ENCODE results near the gene CDYL.

The CDYL gene

GRCh38 chr6:4941782-4942672 is 165.8 kb downstream of the CDYL start:
- DNase-seq: peak; percentile 67

- no peak for DNase-seq
Observed at GRCh38 chr6:4942673-4943009, 166.4 kb downstream of the CDYL start.

- DNase-seq: no peak
Observed at GRCh38 chr6:4943716-4944115, 167.5 kb downstream of the CDYL start.

GRCh38 chr6:4944325-4944724 is 168.1 kb downstream of the CDYL start:
- no peak for DNase-seq

GRCh38 chr6:4946521-4946920 is 170.3 kb downstream of the CDYL start:
- no peak for DNase-seq

- no peak for DNase-seq
Observed at GRCh38 chr6:4947716-4948115, 171.5 kb downstream of the CDYL start.

- DNase-seq: peak; percentile 22
Observed at GRCh38 chr6:4948781-4949450, 172.7 kb downstream of the CDYL start.

GRCh38 chr6:4950076-4950475 is 173.9 kb downstream of the CDYL start:
- peak; percentile 18 for DNase-seq

GRCh38 chr6:4950836-4951533 is 174.8 kb downstream of the CDYL start:
- no peak for DNase-seq

GRCh38 chr6:4953440-4953839 is 177.2 kb downstream of the CDYL start:
- peak; percentile 13 for DNase-seq

GRCh38 chr6:4956625-4957024 is 180.4 kb downstream of the CDYL start:
- DNase-seq: no peak

GRCh38 chr6:4957521-4958231 is 181.5 kb downstream of the CDYL start:
- DNase-seq: no peak

- no peak for DNase-seq
Observed at GRCh38 chr6:4958624-4959023, 182.4 kb downstream of the CDYL start.

GRCh38 chr6:4961322-4962168 is 185.3 kb downstream of the CDYL start:
- no peak for DNase-seq

- DNase-seq: no peak
Observed at GRCh38 chr6:4962905-4963304, 186.7 kb downstream of the CDYL start.

- no peak for DNase-seq
Observed at GRCh38 chr6:4964675-4965561, 188.7 kb downstream of the CDYL start.

- DNase-seq: no peak
Observed at GRCh38 chr6:4965562-4966389, 189.6 kb downstream of the CDYL start.

GRCh38 chr6:4967301-4968030 is 191.3 kb downstream of the CDYL start:
- no peak for DNase-seq

- no peak for DNase-seq
Observed at GRCh38 chr6:4969609-4970285, 193.5 kb downstream of the CDYL start.

Data from activated CD8-positive, alpha-beta memory T cell treated with anti-CD3 and anti-CD28 coated beads, Interleukin-2, amount 50 U/mL, for 48 hours (primary cell).